Activated CD8-positive, alpha-beta T cell treated with anti-CD3 and anti-CD28 coated beads for 36 hours (primary cell): ENCODE results near the gene ACSM3. TPM values are rescaled to one million over a fixed set of nuclear protein-coding genes. Genes with fewer than 3 reads are reported as not detected.

Experiments used
- ATAC-seq: fragments of 200-7000 bp; cut with Tn5 transposase; one replicate; pipeline ENCODE4 v1.10.0; 2021; ENCODE audit warnings: mild to moderate bottlenecking, moderate library complexity
- CTCF ChIA-PET: fragments of 350-600 bp; sonication (Branson Sonifier 250); formaldehyde crosslinking; loops from one replicate; lab custom pipeline; 2021; ENCODE audit warnings: antibody characterized with exemption; lab: Charles Lee
- POLR2A ChIA-PET: fragments of 350-600 bp; sonication (Branson Sonifier 250); formaldehyde crosslinking; loops from one replicate; lab custom pipeline; 2021; ENCODE audit warnings: antibody characterized with exemption; lab: Charles Lee
- DNase-seq: peaks from one replicate; pipeline ENCODE4 v3.0.0-alpha.2; 2020
- H3K27ac Mint-ChIP-seq: one replicate; pipeline ENCODE4 v1.8.0; 2021; ENCODE audit warnings: mild to moderate bottlenecking, mixed read lengths
- H3K27me3 Mint-ChIP-seq: one replicate; pipeline ENCODE4 v1.8.0; 2021; ENCODE audit warnings: mixed read lengths
- H3K36me3 Mint-ChIP-seq: one replicate; pipeline ENCODE4 v1.8.0; 2021; ENCODE audit warnings: low read depth, mixed read lengths
- H3K4me1 Mint-ChIP-seq: one replicate; pipeline ENCODE4 v1.8.0; 2021; ENCODE audit warnings: low read depth, mixed read lengths
- H3K4me3 Mint-ChIP-seq: one replicate; pipeline ENCODE4 v1.8.0; 2021; ENCODE audit warnings: mild to moderate bottlenecking, moderate library complexity, mixed read lengths
- H3K9me3 Mint-ChIP-seq: one replicate; pipeline ENCODE4 v1.8.0; 2021; ENCODE audit warnings: mixed read lengths
- CTCF ChIP-seq: fragments of 200-600 bp; IDR thresholded peaks from one replicate; pipeline ENCODE4 v1.8.0; 2022; ENCODE audit warnings: antibody characterized with exemption, mild to moderate bottlenecking
- intact Hi-C: fragments of 100-400 bp; cut with micrococcal nuclease; formaldehyde crosslinking; loops from one replicate; pipeline ENCODE4 v1.10.0; 2022
- total RNA-seq, 2 experiments: library from RNA; stranded (reverse); gene quantifications; one replicate each; pipeline ENCODE4 v1.2.3, GENCODE V29; 2021

The ACSM3 gene
- total RNA-seq, 2 experiments from 2014 or later = 16.1 to 16.6 TPM

- DNase-seq (peak; percentile 94), ATAC-seq (peak; percentile 83)
- TF ChIP-seq CTCF = no peak
- CTCF ChIA-PET = interaction anchor here (0.6 to 1.5 kb wide), 4 partner anchors 8 to 66 kb away, joined by 3 to 4 read pairs (median 4); partner anchors contain the start of genes ERI2 and REXO5
- POLR2A ChIA-PET = interaction anchor here (1.2 to 1.4 kb wide), 3 partner anchors 8 to 21 kb away, joined by 3 to 4 read pairs (median 4); no protein-coding TSS in a partner anchor
- peak overlapping the region; percentile 95 for H3K4me3 Mint-ChIP-seq
- H3K9me3 Mint-ChIP-seq = no peaks in the 10 kb centered on the region
- intact Hi-C loops = no loop called here
- peak overlapping the region; percentile 97 for H3K27ac Mint-ChIP-seq
- no peaks in the 10 kb centered on the region for H3K27me3 Mint-ChIP-seq
- peaks cover 32% of the 10 kb centered on the region for H3K4me1 Mint-ChIP-seq
- H3K36me3 Mint-ChIP-seq = peaks cover 22% of the 10 kb centered on the region
Observed at GRCh38 chr16:20740901-20741521, 22.8 kb upstream of the ACSM3 start.

GRCh38 chr16:20741554-20742285 lies 22.1 kb upstream of the ACSM3 start, which contains the start of gene THUMPD1:
Gene THUMPD1, minus strand, starts transcription at chr16:20741818. Its CDS starts 79 bp downstream, at chr16:20741739.
- DNase-seq (peak; percentile 99), ATAC-seq (peak; percentile 97)
- Mint-ChIP-seq H3K36me3 (peaks cover 17% of the 10 kb centered on the region), H3K9me3 (peaks cover 2% of the 10 kb centered on the region), H3K4me1 (peaks cover 27% of the 10 kb centered on the region), H3K27ac (peak within 1 kb of the TSS; percentile 97), H3K4me3 (peak within 1 kb of the TSS; percentile 95), H3K27me3 (no peaks in the 10 kb centered on the region)
- intact Hi-C loops = no loop called here
- TF ChIP-seq CTCF = no peak
- ChIA-PET POLR2A (interaction anchor here (1.0 to 1.4 kb wide), 4 partner anchors 9 to 24 kb away, joined by 3 to 4 read pairs (median 4); no protein-coding TSS in a partner anchor), CTCF (interaction anchor here (0.6 to 1.0 kb wide), 2 partner anchors 9 to 10 kb away, joined by 3 read pairs; no protein-coding TSS in a partner anchor)

- ATAC-seq (no peak), DNase-seq (no peak)
- H3K27ac Mint-ChIP-seq = no peak overlapping the region
- ChIA-PET POLR2A (no interaction called here), CTCF (no interaction called here)
- H3K27me3 Mint-ChIP-seq = no peaks in the 10 kb centered on the region
- peaks cover 12% of the 10 kb centered on the region for H3K9me3 Mint-ChIP-seq
- intact Hi-C loops = no loop called here
- no peak for TF ChIP-seq CTCF
- peaks cover 19% of the 10 kb centered on the region for H3K4me1 Mint-ChIP-seq
- H3K4me3 Mint-ChIP-seq = no peak overlapping the region
- peaks cover 11% of the 10 kb centered on the region for H3K36me3 Mint-ChIP-seq
Observed at GRCh38 chr16:20743591-20743990, 20.2 kb upstream of the ACSM3 start.

- Mint-ChIP-seq H3K4me3 (no peak overlapping the region), H3K36me3 (peaks cover 7% of the 10 kb centered on the region), H3K27ac (no peak overlapping the region), H3K9me3 (peaks cover 12% of the 10 kb centered on the region), H3K27me3 (no peaks in the 10 kb centered on the region), H3K4me1 (peaks cover 11% of the 10 kb centered on the region)
- intact Hi-C loops = no loop called here
- ATAC-seq (no peak), DNase-seq (no peak)
- no peak for TF ChIP-seq CTCF
- ChIA-PET CTCF (no interaction called here), POLR2A (no interaction called here)
Observed at GRCh38 chr16:20744922-20745440, 18.8 kb upstream of the ACSM3 start.
